Choroid plexus epithelial cell (primary cell): Measurements from ENCODE around the gene BORCS5.
"Not testable (repeated sequence)": the region's sequence is repeated elsewhere in the genome, so short reads cannot be mapped to it uniquely, and the experiment has no call there.

ENCODE experiments used
- DNase-seq: peaks from one replicate; pipeline ENCODE4 v3.0.0-alpha.2; 2010; ENCODE audit warnings: low read depth
- H3K4me3 ChIP-seq: 2 replicates; pipeline ENCODE4 v1.5.1; 2011; ENCODE audit warnings: low read depth, mild to moderate bottlenecking, control low read depth, low read length, moderate library complexity
- CTCF ChIP-seq: conservative IDR thresholded peaks from 2 replicates; pipeline ENCODE4 v1.5.1; 2011; ENCODE audit warnings: low read depth, mild to moderate bottlenecking, control low read depth, inconsistent platforms, low read length, moderate library complexity

BORCS5 gene

GRCh38 chr12:12400793-12401192 lies 43.9 kb downstream of the BORCS5 start:
- no peak overlapping the region for H3K4me3 ChIP-seq
- no peak for TF ChIP-seq CTCF
- DNase-seq: no peak

- DNase-seq: peak; percentile 38
- no peak overlapping the region for H3K4me3 ChIP-seq
- no peak for TF ChIP-seq CTCF
Measured at GRCh38 chr12:12403264-12404248, 46.7 kb downstream of the BORCS5 start.

GRCh38 chr12:12404297-12404696 lies 47.4 kb downstream of the BORCS5 start:
- H3K4me3 ChIP-seq: no peak overlapping the region
- no peak for DNase-seq
- TF ChIP-seq CTCF: no peak

GRCh38 chr12:12405882-12406281 lies 49.0 kb downstream of the BORCS5 start:
- TF ChIP-seq CTCF: no peak

DNA sequence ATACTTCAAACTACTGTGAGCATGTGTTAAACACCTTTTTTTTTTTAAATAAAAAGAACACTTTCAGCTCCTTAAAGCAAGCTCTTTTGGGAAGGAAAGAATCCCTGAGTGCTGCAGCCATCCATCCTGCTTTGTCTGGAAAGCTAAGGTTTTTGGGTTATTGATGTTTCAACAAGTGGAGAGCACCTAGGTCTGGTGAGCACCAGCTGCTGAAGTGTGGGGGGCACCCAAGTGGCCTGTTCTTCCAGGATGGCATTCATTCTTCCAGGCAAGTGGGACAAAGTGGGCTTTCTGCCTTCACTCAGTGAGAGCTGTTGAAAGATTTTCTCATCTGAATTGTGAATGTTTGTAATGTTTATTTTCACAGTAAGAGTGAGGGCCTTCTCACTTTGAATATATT lies 49.9 kb downstream of the BORCS5 start:
- H3K4me3 ChIP-seq: no peak overlapping the region
- no peak for TF ChIP-seq CTCF
- DNase-seq: no peak

More at GRCh38 chr12:12405882-12406281, 49.0 kb downstream of the BORCS5 start:
- no peak for DNase-seq
- H3K4me3 ChIP-seq: no peak overlapping the region

DNA sequence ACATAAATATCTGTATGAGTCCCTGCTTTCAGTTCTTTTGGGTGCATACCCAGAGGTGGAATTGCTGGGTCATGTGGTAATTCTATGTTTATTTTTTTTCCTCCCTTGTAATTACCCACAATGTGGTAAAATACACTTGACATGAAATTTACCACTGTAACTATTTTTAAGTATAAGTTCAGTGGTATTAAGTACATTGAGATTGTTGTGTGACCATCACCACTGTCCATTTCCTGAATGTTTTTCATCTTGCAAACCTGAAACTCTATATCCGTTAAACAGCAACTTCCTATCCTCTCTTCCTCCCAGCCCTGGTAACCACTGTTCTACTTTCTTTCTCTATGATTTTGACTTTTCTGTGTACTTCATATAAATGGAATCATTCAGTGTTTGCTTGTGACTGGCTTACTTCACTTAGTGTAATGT lies 51.4 kb downstream of the BORCS5 start:
- H3K4me3 ChIP-seq: no peak overlapping the region
- no peak for TF ChIP-seq CTCF
- no peak for DNase-seq

- DNase-seq, H3K4me3 ChIP-seq: not testable (repeated sequence)
Measured at GRCh38 chr12:12409337-12409736, 52.5 kb downstream of the BORCS5 start.
